ENCODE measurements around the gene CDH26. TPM values are rescaled to one million over a fixed set of nuclear protein-coding genes. Genes with fewer than 3 reads are reported as not detected.

Gene CDH26
- total and polyA plus RNA-seq, 2 experiments from 2014 or later = not detected

DNA sequence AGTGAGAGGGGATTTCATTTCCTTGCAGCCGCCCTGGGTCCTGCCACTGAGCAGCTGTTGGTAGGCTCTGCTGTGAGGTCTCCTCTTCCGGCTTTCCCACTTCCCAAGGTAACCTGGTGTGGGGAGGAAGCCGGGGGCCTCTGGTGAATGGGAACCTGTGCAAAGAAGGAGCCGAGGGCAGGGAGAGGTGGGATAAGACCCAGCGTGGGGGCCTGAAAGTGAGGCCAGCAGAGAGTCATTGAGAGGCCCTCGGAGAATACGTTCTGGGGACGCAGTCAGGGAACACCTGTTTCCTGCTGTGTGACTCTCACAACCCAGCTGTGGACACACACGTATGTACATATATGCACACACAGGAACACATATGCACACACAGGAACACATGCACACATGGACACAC, 100.7 kb downstream of the CDH26 start:
- no peak for TF ChIP-seq EZH2phosphoT487 (IDR thresholded peaks at IDR 0.05; ENCODE audit: insufficient read depth, low read depth)
- TF ChIP-seq EZH2 (IDR thresholded peaks at IDR 0.05; ENCODE audit: insufficient read depth, poor library complexity, severe bottlenecking) = no peak
- H3F3A ChIP-seq (ENCODE audit: insufficient read depth) = peaks cover 19% of the 10 kb centered on the region
- H3K4me2 ChIP-seq (ENCODE audit: unreplicated experiment) = no peak overlapping the region
- no peaks in the 10 kb centered on the region for H3K79me2 ChIP-seq (ENCODE audit: insufficient read depth)
- no peaks in the 10 kb centered on the region for H3K27me3 ChIP-seq (replicated peaks; ENCODE audit: insufficient read depth)
- H2AFZ ChIP-seq = no peak overlapping the region
- H3K9me2 ChIP-seq (ENCODE audit: insufficient read depth) = no peaks in the 10 kb centered on the region
- no peaks in the 10 kb centered on the region for H3K36me3 ChIP-seq (ENCODE audit: low read depth)
- H3K9me3 ChIP-seq (ENCODE audit: low read depth) = no peaks in the 10 kb centered on the region
- no peaks in the 10 kb centered on the region for H4K20me1 ChIP-seq (ENCODE audit: insufficient read depth)
- no peak overlapping the region for H3K27ac ChIP-seq
- no peak overlapping the region for H3K9ac ChIP-seq
- DNase-seq = no peak
- in situ Hi-C loops (cut with MboI) = loop anchor here (25.0 kb wide), 1 partner anchor 1828 kb away; no protein-coding TSS in a partner anchor
- 90 to 95% methylated on average over 9 of the region's 9 CpGs for WGBS, 2 experiments (ENCODE audit: low coverage in 1 of 2, low lambda C conversion rate in 2 of 2, missing lambda C conversion rate in 2 of 2)
- peaks cover 27% of the 10 kb centered on the region for H3K4me1 ChIP-seq (ENCODE audit: insufficient read depth)
- no peak overlapping the region for H3K4me3 ChIP-seq

- peaks cover 29% of the 10 kb centered on the region for H3K4me1 ChIP-seq (ENCODE audit: insufficient read depth)
- DNase-seq = no peak
- WGBS, 2 experiments (ENCODE audit: low coverage in 1 of 2, low lambda C conversion rate in 2 of 2, missing lambda C conversion rate in 2 of 2) = 89 to 91% methylated on average over 13 of the region's 13 CpGs
- in situ Hi-C loops (cut with MboI) = loop anchor here (25.0 kb wide), 1 partner anchor 1827 kb away; no protein-coding TSS in a partner anchor
- no peaks in the 10 kb centered on the region for H3K79me2 ChIP-seq (ENCODE audit: insufficient read depth)
- H2AFZ ChIP-seq = no peak overlapping the region
- H3F3A ChIP-seq (ENCODE audit: insufficient read depth) = peaks cover 22% of the 10 kb centered on the region
- no peaks in the 10 kb centered on the region for H3K9me3 ChIP-seq (ENCODE audit: low read depth)
- no peaks in the 10 kb centered on the region for H4K20me1 ChIP-seq (ENCODE audit: insufficient read depth)
- TF ChIP-seq EZH2phosphoT487 (IDR thresholded peaks at IDR 0.05; ENCODE audit: insufficient read depth, low read depth) = no peak
- TF ChIP-seq EZH2 (IDR thresholded peaks at IDR 0.05; ENCODE audit: insufficient read depth, poor library complexity, severe bottlenecking) = no peak
- H3K4me2 ChIP-seq (ENCODE audit: unreplicated experiment) = no peak overlapping the region
- no peaks in the 10 kb centered on the region for H3K27me3 ChIP-seq (replicated peaks; ENCODE audit: insufficient read depth)
- H3K27ac ChIP-seq = no peak overlapping the region
- H3K36me3 ChIP-seq (ENCODE audit: low read depth) = no peaks in the 10 kb centered on the region
- H3K9ac ChIP-seq = no peak overlapping the region
- no peaks in the 10 kb centered on the region for H3K9me2 ChIP-seq (ENCODE audit: insufficient read depth)
- no peak overlapping the region for H3K4me3 ChIP-seq
Measured at GRCh38 chr20:60060006-60060557, 101.9 kb downstream of the CDH26 start.

- peaks cover 22% of the 10 kb centered on the region for H3F3A ChIP-seq (ENCODE audit: insufficient read depth)
- H3K4me1 ChIP-seq (ENCODE audit: insufficient read depth) = peaks cover 26% of the 10 kb centered on the region
- 93 to 100% methylated on average over 4 of the region's 4 CpGs for WGBS, 2 experiments (ENCODE audit: low coverage in 1 of 2, low lambda C conversion rate in 2 of 2, missing lambda C conversion rate in 2 of 2)
- H3K4me3 ChIP-seq = no peak overlapping the region
- no peaks in the 10 kb centered on the region for H3K27me3 ChIP-seq (replicated peaks; ENCODE audit: insufficient read depth)
- no peak overlapping the region for H3K9ac ChIP-seq
- H3K27ac ChIP-seq = no peak overlapping the region
- no peaks in the 10 kb centered on the region for H3K79me2 ChIP-seq (ENCODE audit: insufficient read depth)
- no peak for TF ChIP-seq EZH2 (IDR thresholded peaks at IDR 0.05; ENCODE audit: insufficient read depth, poor library complexity, severe bottlenecking)
- no peak for TF ChIP-seq EZH2phosphoT487 (IDR thresholded peaks at IDR 0.05; ENCODE audit: insufficient read depth, low read depth)
- no peaks in the 10 kb centered on the region for H3K9me2 ChIP-seq (ENCODE audit: insufficient read depth)
- H3K4me2 ChIP-seq (ENCODE audit: unreplicated experiment) = no peak overlapping the region
- in situ Hi-C loops (cut with MboI) = loop anchor here (25.0 kb wide), 1 partner anchor 1827 kb away; no protein-coding TSS in a partner anchor
- no peak overlapping the region for H2AFZ ChIP-seq
- no peaks in the 10 kb centered on the region for H4K20me1 ChIP-seq (ENCODE audit: insufficient read depth)
- H3K9me3 ChIP-seq (ENCODE audit: low read depth) = no peaks in the 10 kb centered on the region
- H3K36me3 ChIP-seq (ENCODE audit: low read depth) = no peaks in the 10 kb centered on the region
- no peak for DNase-seq
Measured at GRCh38 chr20:60060593-60060992, 102.4 kb downstream of the CDH26 start.

DNA sequence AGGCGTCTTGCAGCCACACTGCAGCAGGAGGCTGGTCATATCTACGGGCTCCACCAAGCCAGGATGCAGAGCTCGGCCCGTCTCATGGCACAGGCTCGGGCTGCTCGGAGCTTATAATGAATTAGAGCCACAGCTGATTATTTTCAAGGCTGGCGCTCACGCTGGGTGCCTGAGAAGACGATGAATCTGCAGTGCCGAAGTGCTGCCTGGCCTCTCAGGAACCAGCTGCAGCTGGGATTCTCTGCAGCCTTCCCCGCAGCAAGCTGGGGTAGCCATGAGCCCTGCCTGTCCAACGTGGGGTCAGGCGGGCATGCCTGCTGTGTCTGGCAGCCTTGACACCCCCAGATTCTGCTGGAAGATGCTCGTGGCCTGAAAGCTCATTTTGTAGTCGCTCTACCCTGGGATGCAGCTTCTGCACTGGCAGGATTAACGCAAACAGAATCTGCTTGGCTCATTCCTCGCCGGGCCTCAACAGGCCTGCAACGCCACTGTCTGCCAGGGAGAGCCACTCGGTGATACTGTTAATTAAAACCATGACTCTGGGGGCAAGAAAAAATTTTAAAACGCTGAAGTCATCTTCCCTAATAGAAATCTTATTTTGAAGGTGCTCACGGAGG, 104.3 kb downstream of the CDH26 start:
- Histone ChIP-seq H3K4me3 (peak overlapping the region; percentile 51), H4K20me1 (ENCODE audit: insufficient read depth) (no peaks in the 10 kb centered on the region), H3K36me3 (ENCODE audit: low read depth) (no peaks in the 10 kb centered on the region), H3K27me3 (replicated peaks; ENCODE audit: insufficient read depth) (no peaks in the 10 kb centered on the region), H3K9me2 (ENCODE audit: insufficient read depth) (no peaks in the 10 kb centered on the region), H3F3A (ENCODE audit: insufficient read depth) (peaks cover 22% of the 10 kb centered on the region), H2AFZ (peak overlapping the region; percentile 50), H3K4me2 (ENCODE audit: unreplicated experiment) (peak overlapping the region; percentile 69), H3K27ac (peak overlapping the region; percentile 59), H3K4me1 (ENCODE audit: insufficient read depth) (peaks cover 24% of the 10 kb centered on the region), H3K79me2 (ENCODE audit: insufficient read depth) (no peaks in the 10 kb centered on the region), H3K9ac (peak overlapping the region; percentile 52), H3K9me3 (ENCODE audit: low read depth) (no peaks in the 10 kb centered on the region)
- in situ Hi-C loops (cut with MboI) = loop anchor here (25.0 kb wide), 1 partner anchor 1825 kb away; no protein-coding TSS in a partner anchor
- TF ChIP-seq EZH2 (IDR thresholded peaks at IDR 0.05; ENCODE audit: insufficient read depth, poor library complexity, severe bottlenecking) (no peak), EZH2phosphoT487 (IDR thresholded peaks at IDR 0.05; ENCODE audit: insufficient read depth, low read depth) (no peak)
- DNase-seq = peak; percentile 86
- 4 to 6% methylated on average over 22 of the region's 22 CpGs for WGBS, 2 experiments (ENCODE audit: low coverage in 1 of 2, low lambda C conversion rate in 2 of 2, missing lambda C conversion rate in 2 of 2)

Measured in GM23248 (cell line).